ENCODE data around the gene CUL2. TPM values are rescaled to one million over a fixed set of nuclear protein-coding genes. Genes with fewer than 3 reads are reported as not detected.
A peak's percentile ranks its signal among the peaks of the same experiment; 100 is the strongest.

CUL2 gene
- total RNA-seq, 1 experiment from 2014 or later = 36.1 TPM

DNA sequence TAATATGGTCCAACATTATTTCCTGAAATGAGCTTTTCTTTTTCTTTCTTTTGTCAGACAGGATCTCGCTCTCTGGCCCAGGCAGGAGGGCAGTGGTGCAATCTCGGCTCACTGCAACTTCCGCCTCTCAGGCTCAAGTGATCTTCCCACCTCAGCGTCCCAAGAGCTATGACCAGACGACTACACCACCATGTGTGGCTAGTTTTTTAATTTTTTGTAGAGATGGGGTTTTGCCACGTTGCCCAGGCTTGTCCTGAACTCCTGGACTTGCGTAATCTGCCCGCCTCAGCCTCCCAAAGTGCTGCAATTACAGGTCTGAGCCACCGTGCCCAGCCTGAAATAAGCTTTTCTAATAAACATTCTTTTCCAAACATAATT, 48.6 kb downstream of the CUL2 start:
- BruUV-seq (replicated peaks) = no TSS peak
- Histone ChIP-seq H3K4me1 (ENCODE audit: control insufficient read depth in 1 of 2, insufficient read depth in 2 of 2, low read length in 2 of 2) (peaks cover 46 to 53% of the 10 kb centered on the region in 2 experiments), H3K9me2 (ENCODE audit: insufficient read depth) (no peaks in the 10 kb centered on the region), H2AFZ (ENCODE audit: low read depth, low read length, poor library complexity, severe bottlenecking) (no peak overlapping the region), H3K36me3 (ENCODE audit: control insufficient read depth in 1 of 2, insufficient read depth in 2 of 2, low read length in 2 of 2) (no peaks in the 10 kb centered on the region; a peak in 1 of 4 replicates), H3K9ac (ENCODE audit: low read length) (peak overlapping the region; percentile 32), H3K79me2 (ENCODE audit: insufficient read depth, low read length) (no peaks in the 10 kb centered on the region), H3K27ac (ENCODE audit: low read depth, low read length) (peak overlapping the region; percentile 81), H3K27me3 (ENCODE audit: insufficient read depth, low read length) (no peaks in the 10 kb centered on the region), H3K4me2 (ENCODE audit: low read length) (peak overlapping the region; percentile 70), H3K4me3 (replicated peaks in 1 of 2; ENCODE audit: low read depth in 1 of 2, low read length in 2 of 2) (peak overlapping the region; percentile 11 to 29; a peak in 3 of 4 replicates), H4K20me1 (ENCODE audit: insufficient read depth) (no peaks in the 10 kb centered on the region), H3K9me3 (ENCODE audit: control insufficient read depth in 1 of 2, insufficient read depth in 1 of 2, low read depth in 1 of 2, low read length in 2 of 2) (no peaks in the 10 kb centered on the region)
- intact Hi-C loops (cut with micrococcal nuclease) = no loop called here
- POLR2A ChIA-PET = interaction anchor here (0.5 kb wide), 1 partner anchor 375 kb away, joined by 3 read pairs; no protein-coding TSS in a partner anchor
- DNase-seq (ENCODE audit: low read depth, low spot score) (peak; percentile 41), ATAC-seq (peak; percentile 56)
- RAD21 ChIA-PET (ENCODE audit: low non-redundant PET in 1 of 2, low total read pairs in 2 of 2, uncharacterized antibody in 2 of 2, unreplicated experiment in 2 of 2) = interaction anchor here in 1 of 2 experiments (0.6 kb wide), 1 partner anchor 723 kb away, joined by 3 read pairs; no protein-coding TSS in a partner anchor
- CTCF ChIA-PET = interaction anchor here (1.1 to 2.3 kb wide), 4 partner anchors 14 to 154 kb away, joined by 3 to 7 read pairs (median 4); no protein-coding TSS in a partner anchor
- TF ChIP-seq EGR1 (IDR thresholded peaks at IDR 0.05; ENCODE audit: low read depth) (no peak), EZH2 (IDR thresholded peaks at IDR 0.05) (no peak), SP1 (IDR thresholded peaks at IDR 0.05; ENCODE audit: low read depth) (no peak), SIN3A (IDR thresholded peaks at IDR 0.05; ENCODE audit: low read depth) (no peak; the same call in 1 of the 2 replicates), SRF (IDR thresholded peaks at IDR 0.05; ENCODE audit: low read depth) (no peak), ELF1 (IDR thresholded peaks at IDR 0.05; ENCODE audit: borderline replicate concordance, low read depth) (no peak; the same call in 1 of the 2 replicates), RAD21 (IDR thresholded peaks at IDR 0.05; ENCODE audit: low read depth) (no peak), TCF7L2 (IDR thresholded peaks at IDR 0.05; ENCODE audit: borderline replicate concordance, extremely low read depth, insufficient read depth, insufficient read length) (no peak), ZBTB33 (IDR thresholded peaks at IDR 0.05; ENCODE audit: extremely low read depth, insufficient replicate concordance, low read length) (peak; percentile 6), MAX (IDR thresholded peaks at IDR 0.05) (peak; percentile 39; the same call in 1 of the 2 replicates), CBX3 (IDR thresholded peaks at IDR 0.05; ENCODE audit: low read depth) (no peak; the same call in 1 of the 2 replicates), FOSL1 (IDR thresholded peaks at IDR 0.05; ENCODE audit: low read depth) (no peak), JUND (IDR thresholded peaks at IDR 0.05) (no peak), ZFX (IDR thresholded peaks at IDR 0.05) (no peak), YY1 (IDR thresholded peaks at IDR 0.05; ENCODE audit: extremely low read depth, insufficient replicate concordance, low read depth, low read length) (no peak), EZH2phosphoT487 (IDR thresholded peaks at IDR 0.05; ENCODE audit: borderline replicate concordance) (no peak), POLR2AphosphoS5 (IDR thresholded peaks at IDR 0.05; ENCODE audit: low read depth, low read length) (peak; percentile 39; the same call in 1 of the 2 replicates), POLR2A (IDR thresholded peaks at IDR 0.05; ENCODE audit: borderline replicate concordance, extremely low read depth, insufficient read depth, insufficient read length) (no peak)
- TF ChIP-seq, protein P1, sequence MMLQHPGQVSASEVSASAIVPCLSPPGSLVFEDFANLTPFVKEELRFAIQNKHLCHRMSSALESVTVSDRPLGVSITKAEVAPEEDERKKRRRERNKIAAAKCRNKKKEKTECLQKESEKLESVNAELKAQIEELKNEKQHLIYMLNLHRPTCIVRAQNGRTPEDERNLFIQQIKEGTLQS (IDR thresholded peaks at IDR 0.05) = no peak
- TF ChIP-seq, protein P2, sequence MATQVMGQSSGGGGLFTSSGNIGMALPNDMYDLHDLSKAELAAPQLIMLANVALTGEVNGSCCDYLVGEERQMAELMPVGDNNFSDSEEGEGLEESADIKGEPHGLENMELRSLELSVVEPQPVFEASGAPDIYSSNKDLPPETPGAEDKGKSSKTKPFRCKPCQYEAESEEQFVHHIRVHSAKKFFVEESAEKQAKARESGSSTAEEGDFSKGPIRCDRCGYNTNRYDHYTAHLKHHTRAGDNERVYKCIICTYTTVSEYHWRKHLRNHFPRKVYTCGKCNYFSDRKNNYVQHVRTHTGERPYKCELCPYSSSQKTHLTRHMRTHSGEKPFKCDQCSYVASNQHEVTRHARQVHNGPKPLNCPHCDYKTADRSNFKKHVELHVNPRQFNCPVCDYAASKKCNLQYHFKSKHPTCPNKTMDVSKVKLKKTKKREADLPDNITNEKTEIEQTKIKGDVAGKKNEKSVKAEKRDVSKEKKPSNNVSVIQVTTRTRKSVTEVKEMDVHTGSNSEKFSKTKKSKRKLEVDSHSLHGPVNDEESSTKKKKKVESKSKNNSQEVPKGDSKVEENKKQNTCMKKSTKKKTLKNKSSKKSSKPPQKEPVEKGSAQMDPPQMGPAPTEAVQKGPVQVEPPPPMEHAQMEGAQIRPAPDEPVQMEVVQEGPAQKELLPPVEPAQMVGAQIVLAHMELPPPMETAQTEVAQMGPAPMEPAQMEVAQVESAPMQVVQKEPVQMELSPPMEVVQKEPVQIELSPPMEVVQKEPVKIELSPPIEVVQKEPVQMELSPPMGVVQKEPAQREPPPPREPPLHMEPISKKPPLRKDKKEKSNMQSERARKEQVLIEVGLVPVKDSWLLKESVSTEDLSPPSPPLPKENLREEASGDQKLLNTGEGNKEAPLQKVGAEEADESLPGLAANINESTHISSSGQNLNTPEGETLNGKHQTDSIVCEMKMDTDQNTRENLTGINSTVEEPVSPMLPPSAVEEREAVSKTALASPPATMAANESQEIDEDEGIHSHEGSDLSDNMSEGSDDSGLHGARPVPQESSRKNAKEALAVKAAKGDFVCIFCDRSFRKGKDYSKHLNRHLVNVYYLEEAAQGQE (IDR thresholded peaks at IDR 0.05; ENCODE audit: low read depth) = no peak
- TF ChIP-seq, protein P3, sequence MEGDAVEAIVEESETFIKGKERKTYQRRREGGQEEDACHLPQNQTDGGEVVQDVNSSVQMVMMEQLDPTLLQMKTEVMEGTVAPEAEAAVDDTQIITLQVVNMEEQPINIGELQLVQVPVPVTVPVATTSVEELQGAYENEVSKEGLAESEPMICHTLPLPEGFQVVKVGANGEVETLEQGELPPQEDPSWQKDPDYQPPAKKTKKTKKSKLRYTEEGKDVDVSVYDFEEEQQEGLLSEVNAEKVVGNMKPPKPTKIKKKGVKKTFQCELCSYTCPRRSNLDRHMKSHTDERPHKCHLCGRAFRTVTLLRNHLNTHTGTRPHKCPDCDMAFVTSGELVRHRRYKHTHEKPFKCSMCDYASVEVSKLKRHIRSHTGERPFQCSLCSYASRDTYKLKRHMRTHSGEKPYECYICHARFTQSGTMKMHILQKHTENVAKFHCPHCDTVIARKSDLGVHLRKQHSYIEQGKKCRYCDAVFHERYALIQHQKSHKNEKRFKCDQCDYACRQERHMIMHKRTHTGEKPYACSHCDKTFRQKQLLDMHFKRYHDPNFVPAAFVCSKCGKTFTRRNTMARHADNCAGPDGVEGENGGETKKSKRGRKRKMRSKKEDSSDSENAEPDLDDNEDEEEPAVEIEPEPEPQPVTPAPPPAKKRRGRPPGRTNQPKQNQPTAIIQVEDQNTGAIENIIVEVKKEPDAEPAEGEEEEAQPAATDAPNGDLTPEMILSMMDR (IDR thresholded peaks at IDR 0.05 in 2 of 3, conservative IDR thresholded peaks at IDR 0.05 in 1 of 3; ENCODE audit: borderline replicate concordance in 1 of 3, insufficient read depth in 1 of 3, low read depth in 2 of 3, low read length in 2 of 3) = no peak

Data from HCT116 (cell line).